GM12892 (cell line): ENCODE results near the gene CBLB.

ENCODE experiments used
- POLR2A ChIP-seq: IDR thresholded peaks from 2 replicates; pipeline ENCODE4 v1.6.1; 2011; ENCODE audit warnings: low read depth, low read length, control low read depth
- POLR2AphosphoS5 ChIP-seq: IDR thresholded peaks from 2 replicates; pipeline ENCODE4 v1.6.1; 2011; ENCODE audit warnings: low read depth, low read length, control low read depth
- TAF1 ChIP-seq: IDR thresholded peaks from 2 replicates; pipeline ENCODE4 v1.6.1; 2011; ENCODE audit warnings: low read depth, mild to moderate bottlenecking, control low read depth, low read length, borderline replicate concordance

DNA sequence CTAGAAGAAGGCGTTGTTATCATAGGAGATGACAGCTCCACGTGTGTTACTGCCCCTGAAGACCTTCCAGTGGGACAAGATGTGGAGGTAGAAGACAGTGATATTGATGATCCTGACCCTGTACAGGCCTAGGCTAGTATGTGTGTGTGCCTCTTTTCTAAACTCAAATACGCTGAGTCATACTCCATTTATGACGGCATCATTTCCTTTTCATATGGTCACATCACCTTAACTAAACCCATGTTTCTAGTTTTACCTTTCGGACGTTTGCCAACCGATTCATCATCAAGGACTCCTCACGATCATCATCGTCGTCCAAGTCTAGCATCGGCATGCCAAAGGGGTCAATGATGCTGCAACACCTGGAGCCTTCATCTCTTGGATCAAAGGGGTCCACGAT, 149.0 kb downstream of the CBLB start:
- TF ChIP-seq TAF1 (no peak), POLR2A (no peak), POLR2AphosphoS5 (no peak)
